HT1080 (cell line): ENCODE measurements around the gene TFR2. TPM values are rescaled to one million over a fixed set of nuclear protein-coding genes. Genes with fewer than 3 reads are reported as not detected.
A peak's percentile ranks its signal among the peaks of the same experiment; 100 is the strongest.

Source experiments
- DNase-seq: peaks from one replicate; pipeline ENCODE4 v3.0.0-alpha.2; 2015; ENCODE audit warnings: low read depth
- total RNA-seq: library from RNA; depleted of rRNA; stranded (reverse); fragments of >200 nt; shearing (Covaris generic); gene quantifications from 2 replicates; pipeline ENCODE4 v1.2.3, GENCODE V29; 2014

The TFR2 gene
- total RNA-seq, 1 experiment from 2014 or later: not detected

GRCh38 chr7:100655908-100656674 lies 14.7 kb upstream of the TFR2 start, which contains the start of gene ACTL6B:
ACTL6B (minus strand) TSS chr7:100656448; CDS start chr7:100656354, 94 bp downstream.
- DNase-seq: peak; percentile 31

- no peak for DNase-seq
Measured at GRCh38 chr7:100654908-100655831, 13.8 kb upstream of the TFR2 start.

DNA sequence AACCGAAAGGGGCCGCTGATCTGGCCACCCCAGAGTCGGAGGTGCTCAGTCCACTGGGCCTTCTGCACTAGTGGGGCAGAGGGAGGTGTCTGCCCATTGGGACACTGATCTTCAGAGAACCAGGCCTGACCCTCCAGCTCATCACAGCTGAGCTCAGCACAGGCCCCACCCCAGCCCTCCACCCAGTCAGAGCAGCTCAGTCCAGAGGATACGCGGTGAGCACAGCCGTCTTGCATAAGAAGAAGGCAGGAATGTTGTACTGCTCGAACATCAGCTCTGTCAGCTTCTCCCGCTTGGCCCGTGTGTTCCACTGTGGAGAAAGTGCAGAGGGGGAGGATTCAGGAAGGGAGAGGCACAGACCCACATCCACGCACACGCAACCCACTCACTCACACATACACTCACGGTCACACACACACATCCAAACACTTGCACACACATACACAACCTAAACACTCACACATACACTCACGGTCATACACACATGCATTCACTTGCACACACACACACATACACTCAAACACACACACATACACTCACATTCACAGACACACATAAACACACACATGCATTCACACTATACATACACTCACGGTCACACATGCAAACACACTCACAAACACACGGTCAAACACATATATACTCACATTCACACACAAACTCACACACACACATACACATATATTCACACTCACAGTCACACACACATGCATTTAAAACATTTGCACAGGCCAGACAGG lies 8.6 kb upstream of the TFR2 start:
- DNase-seq: no peak

DNA sequence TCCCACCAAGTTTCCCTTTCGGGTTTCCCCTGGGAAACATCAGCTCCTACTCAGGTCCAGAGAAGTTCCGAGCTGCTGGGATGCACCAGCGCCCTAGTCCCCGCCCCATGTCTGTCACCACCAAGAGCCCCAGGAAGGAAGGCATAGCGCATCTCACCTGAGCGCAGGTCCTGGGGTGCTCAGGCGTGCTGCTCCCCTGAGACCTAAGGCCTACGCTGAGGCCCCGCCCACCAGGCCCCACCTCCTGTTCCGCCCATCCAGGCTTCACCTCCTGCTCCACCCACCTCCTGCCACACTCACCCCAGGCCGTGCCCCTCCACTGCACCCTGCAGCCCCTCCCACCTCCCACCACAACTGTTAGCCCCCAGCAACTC lies 1.2 kb upstream of the TFR2 start:
- no peak for DNase-seq

GRCh38 chr7:100641860-100642533 lies 645 bp upstream of the TFR2 start:
- no peak for DNase-seq

DNA sequence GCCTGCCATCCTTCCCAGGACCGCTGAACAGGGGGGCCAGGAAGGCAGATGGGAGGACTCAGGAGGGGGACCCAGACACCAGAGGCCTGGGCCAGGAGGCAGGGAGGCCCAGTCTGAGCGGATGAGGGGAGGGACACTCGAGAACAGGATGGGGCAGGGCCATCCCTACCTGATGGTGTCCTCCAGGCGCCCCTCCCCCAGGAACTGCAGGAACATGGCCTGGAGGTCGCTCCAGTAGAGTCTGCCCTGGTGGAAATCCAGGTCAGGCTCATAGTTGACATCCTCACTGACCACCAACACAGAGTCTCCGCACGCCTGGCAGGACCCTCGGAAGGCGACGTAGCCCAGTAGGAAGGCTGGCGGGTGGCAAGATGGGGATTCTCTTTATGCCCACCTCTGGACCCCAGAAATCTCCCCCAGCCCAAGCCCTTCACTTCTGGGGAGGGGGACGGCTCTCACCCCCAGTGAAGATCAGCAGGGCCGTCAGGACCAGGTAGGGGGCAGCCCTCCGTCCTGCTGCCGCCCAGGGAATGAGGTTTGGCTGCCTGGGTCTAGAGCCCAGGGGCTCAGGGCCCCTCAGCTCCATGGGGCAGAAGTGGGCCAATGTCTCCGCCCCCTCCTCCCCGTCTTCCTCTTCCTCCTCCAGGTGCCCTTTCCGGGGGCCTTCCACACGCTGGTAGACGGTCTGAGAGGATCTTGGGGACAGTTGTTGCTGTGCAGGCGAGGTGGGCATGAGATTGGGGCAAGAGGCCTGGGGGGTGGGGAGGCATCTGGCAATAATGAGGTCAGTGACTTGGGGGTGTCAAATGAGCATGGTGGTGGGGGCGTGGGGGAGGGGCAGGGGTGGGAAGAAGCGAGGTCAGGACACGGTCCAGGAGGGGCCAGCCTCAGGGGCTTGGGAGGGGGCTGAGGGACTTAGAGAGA lies 573 bp downstream of the TFR2 start:
- no peak for DNase-seq

GRCh38 chr7:100639995-100640516 lies 1.3 kb downstream of the TFR2 start:
- DNase-seq: no peak

- DNase-seq: no peak
Measured at GRCh38 chr7:100632951-100633717, 8.2 kb downstream of the TFR2 start.

GRCh38 chr7:100630066-100630465 lies 11.3 kb downstream of the TFR2 start:
- DNase-seq: no peak

- peak; percentile 18 for DNase-seq
Measured at GRCh38 chr7:100629117-100629716, 12.1 kb downstream of the TFR2 start.

GRCh38 chr7:100627238-100627549 lies 14.2 kb downstream of the TFR2 start:
- no peak for DNase-seq

DNA sequence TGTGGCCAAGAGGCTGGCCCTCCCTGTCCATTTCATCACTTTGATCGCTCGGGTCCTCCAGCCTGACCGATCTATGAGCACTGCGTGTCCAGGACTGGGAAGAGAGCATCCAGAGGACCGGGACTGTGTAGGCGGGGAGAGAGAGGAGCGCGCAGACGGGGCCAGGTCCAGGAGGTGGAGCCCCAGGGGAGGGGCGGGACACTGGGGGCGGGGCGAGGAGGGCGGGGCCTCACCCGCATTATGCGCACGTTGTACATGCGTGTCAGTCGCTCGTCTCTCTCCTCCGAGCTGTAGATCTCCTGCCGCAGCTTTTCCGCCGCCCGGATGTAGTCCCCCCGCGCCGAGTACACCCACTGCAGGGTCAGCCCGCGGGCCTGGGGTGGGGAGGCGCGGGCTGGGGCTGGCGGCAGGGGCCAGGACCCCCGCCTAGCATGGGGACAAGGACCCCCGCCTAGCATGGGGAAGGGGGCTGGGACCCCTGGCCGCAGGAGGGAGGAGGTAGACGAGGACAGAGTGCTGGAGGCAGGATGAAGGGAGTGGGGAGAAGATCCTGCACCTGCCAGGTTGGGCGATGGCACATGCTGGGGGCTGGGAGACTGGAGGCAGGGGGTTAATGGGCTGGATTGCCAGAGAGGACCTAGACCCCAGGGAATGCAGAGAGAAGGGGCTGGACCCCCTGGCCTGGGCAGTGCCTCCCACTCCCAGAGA lies 14.7 kb downstream of the TFR2 start:
- no peak for DNase-seq

DNA sequence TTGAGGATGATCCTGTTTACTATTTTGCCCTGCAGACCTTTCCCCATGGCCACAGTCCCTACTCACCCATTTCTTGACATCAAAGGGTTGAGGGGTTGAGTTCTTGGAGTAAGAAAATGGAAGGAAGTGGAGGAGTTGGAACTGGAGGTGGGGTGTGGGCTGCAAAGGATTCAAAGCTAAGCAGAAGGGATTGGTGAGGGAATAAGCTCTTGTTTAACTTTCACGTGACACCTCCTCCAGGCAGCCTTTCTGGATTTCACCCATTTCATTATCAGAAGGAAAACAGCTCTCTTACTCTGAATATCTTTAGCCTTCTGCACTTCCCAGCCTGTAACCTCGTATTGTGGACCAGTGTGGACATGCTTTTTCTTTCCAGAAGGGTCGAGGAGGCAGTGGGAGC lies 15.3 kb downstream of the TFR2 start:
- DNase-seq: no peak

DNA sequence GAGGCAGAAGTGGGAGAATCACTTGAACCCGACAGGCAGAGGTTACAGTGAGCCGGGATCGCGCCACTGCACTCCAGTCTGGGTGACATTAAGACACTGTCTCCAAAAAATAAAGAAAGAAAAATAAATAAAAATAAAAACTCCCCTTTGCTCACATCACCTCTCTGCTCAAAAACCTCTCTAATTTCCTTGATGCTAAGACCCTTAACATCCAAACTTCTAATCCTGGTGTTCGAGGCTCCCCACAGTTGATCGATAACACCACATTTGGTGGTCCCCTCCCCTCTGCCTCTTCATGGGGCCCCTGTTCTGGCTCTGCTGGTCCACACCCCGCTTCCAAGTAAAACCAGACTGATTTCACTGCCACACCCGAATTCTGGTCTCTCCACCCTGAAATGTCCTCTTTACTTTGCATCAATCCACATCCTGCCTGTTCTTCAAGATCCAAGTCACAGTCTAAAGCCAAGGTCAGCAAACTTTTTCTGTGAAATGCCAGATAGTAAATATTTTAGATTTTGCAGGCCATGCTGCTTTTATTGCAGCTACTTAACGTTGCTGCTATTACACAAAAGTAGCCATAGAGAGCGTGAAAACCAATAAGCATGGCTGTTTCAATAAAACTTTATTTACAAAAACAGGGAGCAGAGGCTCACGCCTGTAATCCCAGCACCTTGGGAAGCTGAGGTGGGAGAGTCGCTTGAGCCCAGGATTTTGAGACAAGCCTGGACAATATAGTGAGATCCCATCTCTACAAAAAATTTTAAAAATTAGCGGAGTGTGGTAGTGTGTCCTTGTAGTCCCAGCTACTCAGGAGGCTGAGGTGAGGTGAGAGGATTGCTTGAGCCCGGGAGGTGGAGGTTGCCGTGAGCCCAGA lies 17.2 kb downstream of the TFR2 start:
- DNase-seq: no peak

DNA sequence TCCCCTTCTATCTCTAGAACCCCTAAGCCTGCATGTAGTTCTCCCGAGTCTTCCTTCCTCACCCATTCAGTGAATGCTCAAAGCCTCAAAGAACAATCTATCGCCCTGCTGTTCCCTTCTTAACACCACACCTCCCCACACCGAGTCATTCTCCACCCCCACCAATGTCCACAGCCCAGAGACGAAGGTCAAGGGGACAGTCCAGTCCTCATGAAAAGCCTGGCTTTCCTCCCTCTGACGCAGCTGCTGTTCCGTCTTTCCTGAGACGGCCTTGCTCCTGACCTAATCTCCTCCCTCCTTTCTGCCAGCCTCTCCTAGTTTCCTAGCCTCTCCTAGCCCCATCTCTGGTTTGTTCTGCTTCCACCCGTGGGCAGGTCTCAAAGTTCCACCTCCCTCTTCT lies 19.8 kb downstream of the TFR2 start:
- DNase-seq: no peak

DNA sequence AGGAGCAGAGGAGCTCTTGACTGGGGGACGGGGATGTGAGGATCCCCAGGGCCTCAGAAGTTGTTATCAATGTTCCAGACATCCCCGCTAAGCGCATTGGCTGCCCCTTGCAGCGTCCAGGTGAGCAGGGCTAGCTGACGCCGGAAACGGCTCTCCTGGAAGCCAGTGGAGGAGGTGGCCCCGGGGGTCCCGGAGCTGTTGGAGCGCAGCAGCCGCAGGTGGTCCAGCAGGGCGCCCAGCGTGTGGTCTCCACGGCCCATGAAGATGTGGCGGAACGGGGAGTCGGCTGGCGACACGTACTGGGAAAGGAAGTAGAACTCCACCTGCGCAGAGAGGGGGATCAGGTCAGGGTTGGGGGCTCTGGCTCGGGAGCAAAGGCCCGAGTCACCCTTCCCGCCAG lies 20.5 kb downstream of the TFR2 start:
- DNase-seq: no peak

- DNase-seq: no peak
Measured at GRCh38 chr7:100620239-100620638, 21.1 kb downstream of the TFR2 start.
